HepG2 (cell line): ENCODE results near the gene EBF3. TPM values are rescaled to one million over a fixed set of nuclear protein-coding genes. Genes with fewer than 3 reads are reported as not detected.

Source experiments
- ATAC-seq: fragments of 200-7000 bp; cut with Tn5 transposase; 3 replicates; pipeline ENCODE4 v1.9.1; 2020; ENCODE audit warnings: mild to moderate bottlenecking, moderate library complexity
- BruUV-seq: library from RNA; stranded (reverse); fragments of 400-500 nt; replicated peaks from 2 replicates; lab custom pipeline; 2021; lab: Mats Ljungman, UMichigan
- CTCF ChIA-PET: fragments of 300-600 bp; formaldehyde crosslinking; extraction: SDS; loops from one replicate; lab custom pipeline; 2021; ENCODE audit warnings: low total read pairs, inconsistent platforms, low intra/inter-chr PET ratio; lab: Yijun Ruan, JAX
- POLR2A ChIA-PET: fragments of 350-600 bp; sonication (Branson Sonifier 250); formaldehyde crosslinking; loops from one replicate; lab custom pipeline; 2020; ENCODE audit warnings: antibody characterized with exemption, inconsistent platforms; lab: Yijun Ruan, JAX
- DNase-seq: peaks from one replicate; pipeline ENCODE4 v3.0.0-alpha.2; 2015; ENCODE audit warnings: low spot score
- FAIRE-seq: peaks from 3 replicates; lab custom pipeline; 2011; peaks lifted over from hg19 to GRCh38; lab: Jason Lieb, UNC
- H2AFZ ChIP-seq: one replicate; pipeline ENCODE4 v1.6.1; 2011; ENCODE audit warnings: low read length, inconsistent platforms
- H3K27ac ChIP-seq: fragments of 300-600 bp; 3 replicates; pipeline ENCODE4 v1.8.0; 2011; ENCODE audit warnings: mixed run types, mild to moderate bottlenecking, mixed read lengths, low read length, inconsistent platforms; ENCODE audit not compliant: insufficient read depth; ENCODE audit errors: extremely low read length
- H3K27me3 ChIP-seq, 2 experiments: fragments of 200-600 bp in 1 of 2; 2 replicates in 1 of 2; 3 replicates in 1 of 2; pipeline versions ENCODE4 v1.6.0 to v1.8.0; 2011; ENCODE audit warnings: low read length in 2 of 2, mild to moderate bottlenecking in 2 of 2, moderate library complexity in 2 of 2, inconsistent platforms in 1 of 2; ENCODE audit not compliant: insufficient read depth in 2 of 2, control insufficient read depth in 1 of 2
- H3K36me3 ChIP-seq, 2 experiments: fragments of 200-600 bp in 1 of 2; replicated peaks in 1 of 2; 2 replicates in 1 of 2; 3 replicates in 1 of 2; pipeline versions ENCODE4 v1.5.1 to v1.8.0; 2011; ENCODE audit warnings: low read length in 2 of 2, inconsistent platforms in 1 of 2; ENCODE audit not compliant: insufficient read depth in 2 of 2, control insufficient read depth in 1 of 2
- H3K4me1 ChIP-seq: 2 replicates; pipeline ENCODE4 v1.5.1; 2012; ENCODE audit warnings: low read length, inconsistent platforms; ENCODE audit not compliant: insufficient read depth
- H3K4me2 ChIP-seq: 2 replicates; pipeline ENCODE4 v1.6.0; 2011; ENCODE audit warnings: low read depth, low read length, inconsistent platforms
- H3K4me3 ChIP-seq, 3 experiments: fragments of 200-600 bp in 1 of 3; sonication (generic), shearing (Covaris generic) in 1 of 3; replicated peaks in 1 of 3; 2 replicates each; pipeline ENCODE4 v1.5.1; 2011 to 2016; ENCODE audit warnings: low read length in 3 of 3, inconsistent platforms in 2 of 3, low read depth in 2 of 3, mild to moderate bottlenecking in 2 of 3, control low read depth in 1 of 3, mixed read lengths in 1 of 3; ENCODE audit not compliant: insufficient read depth in 1 of 3
- H3K79me2 ChIP-seq: one replicate; pipeline ENCODE4 v1.6.1; 2011; ENCODE audit warnings: low read length, inconsistent platforms; ENCODE audit not compliant: insufficient read depth
- H3K9ac ChIP-seq: 2 replicates; pipeline ENCODE4 v1.6.0; 2011; ENCODE audit warnings: mild to moderate bottlenecking, low read depth, low read length, inconsistent platforms; ENCODE audit not compliant: insufficient read depth
- H3K9me3 ChIP-seq: 2 replicates; pipeline ENCODE4 v1.5.1; 2012; ENCODE audit warnings: mild to moderate bottlenecking, low read length
- H4K20me1 ChIP-seq: 2 replicates; pipeline ENCODE4 v1.6.0; 2011; ENCODE audit warnings: inconsistent platforms, mild to moderate bottlenecking, low read length, moderate library complexity; ENCODE audit not compliant: insufficient read depth
- NCOA2 ChIP-seq: sonication (generic); formaldehyde crosslinking; IDR thresholded peaks from 2 replicates; pipeline ENCODE4 v1.8.0; 2022; ENCODE audit warnings: inconsistent platforms
- NR2F6 ChIP-seq, 2 experiments: IDR thresholded peaks; 2 replicates each; pipeline ENCODE4 v1.6.1; 2016; ENCODE audit warnings: antibody characterized with exemption in 1 of 2, mild to moderate bottlenecking in 1 of 2
- ZNF713 ChIP-seq: sonication (generic); formaldehyde crosslinking; IDR thresholded peaks from 2 replicates; pipeline ENCODE4 v1.4.0; 2020; ENCODE audit warnings: mild to moderate bottlenecking, missing genetic modification reagents
- ZNF747 ChIP-seq: sonication (generic); formaldehyde crosslinking; IDR thresholded peaks from 2 replicates; pipeline ENCODE4 v1.8.1; 2023; ENCODE audit warnings: missing genetic modification reagents, mild to moderate bottlenecking, borderline replicate concordance
- WGBS: methylation state at CpG from one replicate; pipeline ENCODE4 v1.1.6; 2017; ENCODE audit warnings: low lambda C conversion rate; 5-methylcytosine and 5-hydroxymethylcytosine counted together
- in situ Hi-C: cut with HindIII; loops from 2 replicates; pipeline ENCODE4 v1.10.0; 2017; ENCODE audit warnings: low pct_unique_long_range_greater_than_20kb; ENCODE audit not compliant: extremely low pct_ligation_motif_present
- intact Hi-C: fragments of 100-400 bp; cut with micrococcal nuclease; formaldehyde crosslinking; loops from one replicate; pipeline ENCODE4 v1.10.0; 2022; ENCODE audit not compliant: unreplicated experiment
- polyA plus RNA-seq, 8 experiments: library from polyadenylated mRNA; depleted of rRNA in 3 of 8; stranded (reverse) in 7 of 8; unstranded in 1 of 8; fragments of >200 nt; fragmentation: Illumina TruSeq in 4 of 8; extraction: Trizol in 4 of 8; gene quantifications; 2 replicates each; pipeline versions ENCODE4 v1.2.1 to v1.2.3, GENCODE V29; 2011 to 2016; ENCODE audit warnings: low read depth in 4 of 8, missing spikeins in 1 of 8, mixed read lengths in 1 of 8; ENCODE audit not compliant: insufficient read depth in 1 of 8
- total RNA-seq, 5 experiments: library from RNA; depleted of rRNA; stranded (reverse); fragments of >200 nt; fragmentation: Illumina TruSeq; extraction: Trizol; gene quantifications; 2 replicates each; pipeline ENCODE4 v1.2.3, GENCODE V29; 2016; ENCODE audit warnings: low read depth in 1 of 5

EBF3 gene
- total and polyA plus RNA-seq, 2 of the 13 experiments (the other 11 are each of a cell fraction or from before 2014, with no cell fraction given) = not detected

DNA sequence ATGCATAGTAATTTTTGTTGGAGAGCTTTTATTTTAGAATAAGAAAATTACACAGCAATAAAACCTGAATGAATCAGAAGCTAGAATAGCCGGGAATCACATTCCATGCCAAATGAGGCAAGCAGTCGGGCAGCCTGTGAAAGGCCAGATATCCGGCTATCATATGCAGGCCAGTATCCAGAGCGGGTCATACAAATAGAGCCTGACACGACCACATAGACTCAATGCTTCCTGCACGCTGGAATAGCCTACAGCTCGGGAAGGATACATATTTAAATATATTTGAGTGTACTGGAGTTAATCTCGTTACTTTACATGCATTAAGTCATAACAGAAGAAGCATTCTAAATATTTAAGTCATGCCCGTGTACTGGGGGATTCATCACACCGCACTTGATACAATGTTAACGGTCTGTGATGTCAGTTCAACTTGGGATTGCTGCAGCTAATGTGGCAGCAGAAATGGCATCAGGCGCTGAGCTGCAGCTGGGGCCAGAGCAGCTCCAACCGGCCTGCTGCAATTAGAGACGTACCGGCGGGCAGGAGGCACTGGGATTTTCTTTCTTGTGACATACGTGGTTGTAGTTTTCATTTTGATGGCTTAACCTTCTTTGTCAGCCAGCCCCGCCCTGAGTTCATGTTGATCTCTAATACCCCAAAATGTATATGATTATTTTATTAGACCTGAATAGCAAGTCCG lies 112.0 kb downstream of the EBF3 start:
- peaks cover 6 to 57% of the 10 kb centered on the region in 2 experiments; a peak in 4 of 5 replicates for H3K27me3 ChIP-seq
- H3K9me3 ChIP-seq = no peaks in the 10 kb centered on the region
- 62% methylated on average over 16 of the region's 19 CpGs for WGBS
- no peaks in the 10 kb centered on the region for H3K36me3 ChIP-seq
- peaks cover 11% of the 10 kb centered on the region for H3K4me1 ChIP-seq
- intact Hi-C loops = no loop called here
- ATAC-seq (no peak), FAIRE-seq (no peak), DNase-seq (no peak)
- H2AFZ ChIP-seq = no peak overlapping the region
- ChIA-PET CTCF (no interaction called here), POLR2A (no interaction called here)
- no peaks in the 10 kb centered on the region for H3K79me2 ChIP-seq
- H3K27ac ChIP-seq = no peak overlapping the region
- no peak overlapping the region for H3K4me2 ChIP-seq
- in situ Hi-C loops = no loop called here
- H3K4me3 ChIP-seq = no peak overlapping the region
- BruUV-seq = no TSS peak
- no peaks in the 10 kb centered on the region for H4K20me1 ChIP-seq
- TF ChIP-seq ZNF713 (CRISPR knock-in tag) = no peak
- TF ChIP-seq NCOA2 (CRISPR knock-in tag) = no peak
- no peak overlapping the region for H3K9ac ChIP-seq

DNA sequence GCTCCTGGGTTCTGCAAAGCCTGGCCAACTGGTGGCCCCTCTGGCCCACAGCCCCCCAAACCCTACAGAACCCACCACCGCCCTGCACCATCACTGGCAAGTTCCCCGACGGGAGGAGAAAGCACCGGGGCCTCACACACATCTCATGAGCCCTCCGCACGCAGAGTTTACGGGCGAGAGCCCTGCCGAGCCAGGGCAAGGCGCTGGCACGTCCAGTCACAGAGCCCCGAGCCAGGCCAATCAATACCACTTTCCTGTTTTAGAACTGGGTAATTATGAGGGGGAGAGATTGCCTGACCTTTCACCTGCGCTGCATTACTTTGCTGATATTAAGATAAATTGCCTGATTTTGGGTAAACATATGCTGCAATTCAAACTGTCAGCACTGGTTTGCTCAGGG lies 113.3 kb downstream of the EBF3 start:
- no peak for FAIRE-seq
- no peaks in the 10 kb centered on the region for H3K36me3 ChIP-seq
- no peak overlapping the region for H3K4me2 ChIP-seq
- H3K4me1 ChIP-seq = peaks cover 11% of the 10 kb centered on the region
- H3K9ac ChIP-seq = no peak overlapping the region
- TF ChIP-seq NR2F6 (IDR thresholded peaks at IDR 0.05) = peak; percentile 40; the same call in 1 of the 2 replicates
- TF ChIP-seq NR2F6 (CRISPR knock-in tag; IDR thresholded peaks at IDR 0.05) = no peak
- no peak for TF ChIP-seq ZNF747 (CRISPR knock-in tag)
- H3K79me2 ChIP-seq = no peaks in the 10 kb centered on the region
- no peak for DNase-seq
- H3K9me3 ChIP-seq = no peaks in the 10 kb centered on the region
- WGBS = 0% methylated on average over 1 of the region's 13 CpGs
- H2AFZ ChIP-seq = no peak overlapping the region
- ChIA-PET CTCF (no interaction called here), POLR2A (no interaction called here)
- in situ Hi-C loops = no loop called here
- intact Hi-C loops = no loop called here
- H3K27me3 ChIP-seq = peaks cover 6 to 58% of the 10 kb centered on the region in 2 experiments; a peak in 4 of 5 replicates
- H3K4me3 ChIP-seq = no peak overlapping the region
- H3K27ac ChIP-seq = no peak overlapping the region
- H4K20me1 ChIP-seq = no peaks in the 10 kb centered on the region
- peak; percentile 59; the same call in 2 of the 3 replicates for ATAC-seq
- no TSS peak for BruUV-seq
